ENCODE results near the gene OGFOD2.

OGFOD2 gene

GRCh38 chr12:122989225-122989839, 14.3 kb downstream of the OGFOD2 start:
- DNase-seq = no peak

DNA sequence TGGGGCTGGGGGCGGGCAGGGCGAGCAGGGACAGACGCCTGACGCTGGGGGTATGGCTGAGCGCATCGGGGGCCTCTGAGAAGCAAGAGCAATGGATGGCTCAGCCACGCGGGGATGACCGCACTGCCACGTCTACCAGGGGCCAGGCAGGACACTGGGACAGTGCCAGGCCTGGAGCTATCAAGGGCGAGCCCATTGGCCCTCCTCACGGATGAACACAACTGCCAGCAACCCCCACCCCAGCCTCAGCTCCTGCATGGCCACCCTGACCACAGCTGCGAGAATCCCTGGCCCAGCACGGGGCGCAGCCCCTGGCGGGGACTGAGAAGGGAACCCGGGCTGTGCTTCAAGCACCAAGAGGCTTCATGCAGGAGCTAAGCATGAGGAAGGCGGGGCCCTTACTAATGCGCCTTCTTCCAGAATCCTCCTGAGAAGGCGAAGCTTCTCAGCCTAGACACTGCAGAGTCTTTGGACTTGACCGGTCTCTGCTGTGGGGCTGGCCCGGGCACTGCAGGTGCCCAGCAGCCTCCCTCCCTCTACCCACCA, 14.9 kb downstream of the OGFOD2 start:
- DNase-seq = no peak

GRCh38 chr12:122990561-122990960, 15.5 kb downstream of the OGFOD2 start:
- DNase-seq = no peak

DNA sequence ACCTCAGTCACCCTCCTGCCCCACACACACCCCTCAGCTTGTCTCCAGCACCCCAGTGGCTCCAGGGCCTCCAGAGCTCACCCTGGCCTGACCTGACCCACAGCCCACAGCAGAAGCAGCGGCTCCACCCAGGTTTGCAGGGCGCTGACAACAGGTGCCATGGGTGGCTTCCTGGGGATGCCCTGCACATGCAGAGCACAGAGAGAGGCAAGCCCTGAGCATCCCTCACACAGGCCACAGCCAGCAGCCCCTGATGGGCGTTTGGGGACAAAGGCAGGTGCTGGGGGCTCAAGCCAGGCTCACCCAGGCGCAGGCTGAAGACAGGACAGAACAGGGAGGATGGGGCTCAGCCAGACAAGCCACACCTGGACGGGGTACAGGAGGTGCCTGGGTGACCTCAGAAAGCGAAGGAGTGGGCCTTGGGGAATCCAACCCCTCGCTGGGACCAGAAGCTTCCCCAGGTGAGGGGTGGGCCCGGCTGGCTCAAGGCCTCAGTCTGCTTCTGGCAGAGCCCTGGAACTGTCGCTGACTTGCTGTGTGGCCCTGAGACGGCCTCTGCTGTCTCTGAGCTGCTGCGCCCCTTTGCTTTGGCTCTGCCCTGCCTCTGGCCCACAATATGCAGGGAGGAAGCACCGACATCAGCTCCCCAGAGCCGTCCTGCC, 16.0 kb downstream of the OGFOD2 start:
- no peak for DNase-seq

DNA sequence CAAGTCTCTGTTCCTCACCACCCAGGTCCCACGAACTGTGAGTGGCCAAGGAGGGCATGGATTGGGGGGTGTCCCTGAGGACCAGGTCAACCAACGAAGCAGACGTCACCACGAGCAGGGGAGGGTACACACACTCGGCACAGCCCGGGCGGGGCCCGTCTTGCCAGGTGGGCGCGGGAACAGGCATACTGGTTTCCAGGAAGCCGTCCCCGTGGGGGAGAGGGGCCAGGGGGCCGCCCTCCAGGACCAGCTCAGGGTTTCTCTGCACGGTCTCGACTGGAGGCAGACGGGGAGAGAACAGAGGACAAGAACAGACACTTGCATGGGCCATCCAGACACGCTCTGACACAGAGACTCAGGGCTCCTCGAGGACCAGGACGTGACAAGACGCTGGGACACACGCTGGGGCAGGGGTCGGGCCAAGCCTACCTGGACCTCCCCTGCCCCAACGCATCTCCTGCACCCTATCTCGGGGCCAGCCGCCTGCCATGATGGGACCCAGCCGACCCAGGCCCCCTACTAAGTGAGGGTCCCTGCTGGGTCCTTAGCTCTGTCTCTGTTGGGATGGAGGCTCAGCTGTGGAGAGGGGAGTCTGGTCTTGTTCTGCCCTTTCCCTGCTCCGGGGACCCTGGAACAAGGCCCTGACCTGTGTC, 16.7 kb downstream of the OGFOD2 start:
- DNase-seq = no peak

DNA sequence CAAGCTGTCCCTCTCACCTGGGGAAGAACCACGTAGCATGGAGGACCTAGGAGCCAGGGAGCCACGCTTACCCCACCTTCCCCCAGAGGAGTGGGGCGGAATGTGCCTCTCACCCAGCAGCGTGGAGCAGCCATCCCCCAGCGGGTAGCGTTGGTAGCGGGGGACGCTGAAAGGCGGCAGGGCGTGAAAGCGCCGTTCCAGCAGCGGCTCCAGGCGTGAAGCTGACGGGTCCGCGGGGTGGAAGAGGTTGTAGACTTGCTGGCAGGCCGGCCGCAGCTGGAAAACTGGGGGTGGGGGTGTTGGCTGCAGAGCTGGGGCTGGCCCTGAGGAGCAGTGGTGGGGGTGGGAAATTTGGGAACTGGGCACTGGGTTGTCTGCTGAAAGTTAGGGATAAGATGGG, 17.3 kb downstream of the OGFOD2 start:
- DNase-seq = no peak

DNA sequence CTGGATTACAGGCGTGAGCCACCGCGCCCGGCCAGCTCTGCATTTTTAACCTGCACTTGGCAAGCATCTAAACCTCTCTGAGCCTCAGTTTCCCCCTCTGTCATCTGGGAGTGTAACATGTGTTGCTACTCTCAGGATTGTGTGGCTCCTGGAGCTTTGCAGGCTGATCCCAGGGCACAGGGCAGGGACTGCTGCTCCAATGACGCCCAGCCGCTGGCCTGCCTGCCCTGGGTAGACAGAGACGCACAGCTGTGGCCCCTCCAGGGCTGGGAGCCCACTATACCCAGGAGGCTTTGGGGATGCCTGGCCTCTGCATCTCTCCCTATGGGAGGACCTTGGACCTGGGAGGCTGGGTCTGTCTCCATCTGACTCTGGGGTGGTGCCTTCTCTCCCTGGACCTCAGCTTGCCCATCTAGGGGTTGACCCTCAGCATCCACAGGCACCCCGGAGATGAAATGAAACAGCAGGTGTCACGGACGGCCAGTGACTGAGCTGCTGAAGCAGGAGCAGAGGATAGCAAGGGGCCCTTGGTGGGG, 19.2 kb downstream of the OGFOD2 start:
- DNase-seq = no peak

DNA sequence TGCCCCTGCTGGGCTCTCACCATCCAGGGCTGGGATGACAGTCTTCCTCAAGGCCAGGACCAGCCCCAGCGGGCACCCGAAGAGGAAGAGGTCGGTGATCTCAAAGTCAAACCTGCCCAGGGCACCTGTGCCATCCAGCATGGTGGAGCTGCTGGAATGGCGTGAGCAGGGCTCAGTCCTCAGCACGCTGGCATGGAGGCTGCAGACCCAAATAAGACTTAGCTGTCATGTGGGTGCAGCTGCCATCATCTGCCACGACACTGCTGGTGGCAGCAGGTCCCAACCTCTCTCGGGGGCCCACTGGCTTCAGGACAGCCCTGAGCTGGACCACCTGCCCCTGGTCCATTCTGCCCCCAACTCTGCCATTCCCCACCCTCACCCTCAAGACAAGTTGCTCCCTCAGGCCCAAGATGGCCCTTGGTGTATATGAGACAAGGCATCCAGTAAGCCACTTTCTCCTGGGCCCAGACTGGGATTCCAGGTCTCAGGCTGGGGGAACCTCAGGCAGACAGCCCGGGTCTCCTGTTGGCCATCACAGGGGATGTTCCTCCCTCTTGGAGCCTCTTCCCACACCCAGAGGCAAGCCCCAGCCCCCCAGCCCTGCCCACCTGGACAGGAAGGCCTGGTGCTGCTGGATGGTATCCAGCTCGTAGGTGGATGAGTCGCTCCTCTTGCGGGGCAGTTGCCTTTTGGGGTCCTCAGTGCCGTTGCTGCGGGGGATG, 19.9 kb downstream of the OGFOD2 start:
- DNase-seq = no peak

GRCh38 chr12:122995503-122996187, 20.6 kb downstream of the OGFOD2 start:
- DNase-seq = no peak

DNA sequence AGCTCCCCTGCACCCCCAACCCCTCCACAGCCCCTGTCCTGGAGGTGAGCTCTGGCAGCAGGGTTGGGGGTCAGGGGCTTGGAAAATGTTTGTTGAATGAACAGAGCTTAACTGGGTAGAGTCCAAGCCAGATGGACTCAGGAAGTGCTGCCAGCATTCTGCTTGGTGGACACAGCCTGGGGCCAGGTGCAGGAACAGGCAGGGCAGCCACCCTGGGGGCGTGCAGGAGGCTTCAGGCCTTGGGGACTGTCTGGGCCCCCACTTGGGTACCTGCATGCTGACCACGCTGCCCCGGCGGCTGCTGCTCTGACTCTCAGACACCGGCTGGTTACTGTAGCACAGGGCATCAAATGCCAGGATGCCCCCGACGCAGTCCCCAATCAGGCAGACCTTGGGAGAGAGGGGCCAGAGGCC, 21.2 kb downstream of the OGFOD2 start:
- DNase-seq = no peak

- no peak for DNase-seq
Observed at GRCh38 chr12:122996621-122997342, 21.7 kb downstream of the OGFOD2 start.

GRCh38 chr12:122997343-122998250, 22.6 kb downstream of the OGFOD2 start:
- no peak for DNase-seq

GRCh38 chr12:122998316-122998715, 23.3 kb downstream of the OGFOD2 start:
- no peak for DNase-seq

GRCh38 chr12:122999196-122999946, 24.3 kb downstream of the OGFOD2 start:
- DNase-seq = no peak

- DNase-seq = no peak
Observed at GRCh38 chr12:122999986-123000420, 25.0 kb downstream of the OGFOD2 start.

DNA sequence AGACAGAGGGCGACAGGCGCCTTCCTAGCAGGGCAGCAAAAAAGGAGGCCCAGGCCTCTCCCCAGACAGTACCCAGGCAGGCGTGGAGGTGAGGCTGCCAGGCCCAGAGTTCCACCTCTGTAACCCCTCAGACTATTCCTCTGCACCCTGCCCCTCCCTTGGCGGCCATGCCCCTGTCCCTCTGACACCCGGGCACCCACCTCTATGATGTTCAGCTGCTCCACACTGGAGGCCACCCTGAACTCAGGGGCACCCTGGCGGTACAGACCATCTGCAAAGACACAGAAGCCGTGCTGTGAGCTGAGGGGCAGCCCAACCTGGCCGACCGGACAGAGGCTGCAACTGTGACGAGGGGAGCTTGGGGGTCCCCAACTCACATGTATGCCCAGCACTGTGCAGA, 25.5 kb downstream of the OGFOD2 start:
- DNase-seq = no peak

DNA sequence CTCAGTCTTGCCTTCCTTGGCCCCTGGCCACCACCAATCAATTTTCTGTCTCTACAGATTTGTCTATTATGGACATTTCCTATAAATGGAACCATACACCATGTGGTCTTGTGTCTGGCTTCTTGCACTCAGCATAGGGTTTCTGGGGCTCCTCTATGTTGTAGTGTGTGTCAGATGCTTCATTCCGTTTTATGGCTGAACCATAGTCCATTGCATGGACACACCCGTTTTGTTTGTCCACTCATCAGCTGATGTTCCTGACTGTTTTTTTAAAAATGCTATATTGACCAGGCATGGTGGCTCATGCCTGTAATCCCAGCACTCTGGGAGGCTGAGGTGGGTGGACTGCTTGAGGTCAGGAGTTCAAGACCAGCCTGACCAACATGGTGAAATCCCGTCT, 26.4 kb downstream of the OGFOD2 start:
- DNase-seq = no peak

- no peak for DNase-seq
Observed at GRCh38 chr12:123003257-123003656, 28.2 kb downstream of the OGFOD2 start.

- no peak for DNase-seq
Observed at GRCh38 chr12:123004287-123004686, 29.2 kb downstream of the OGFOD2 start.

- DNase-seq = no peak
Observed at GRCh38 chr12:123005081-123005626, 30.1 kb downstream of the OGFOD2 start.

All from stimulated activated naive CD4-positive, alpha-beta T cell (primary cell).